ENCODE measurements around the gene SYT8. TPM values are rescaled to one million over a fixed set of nuclear protein-coding genes. Genes with fewer than 3 reads are reported as not detected.

The SYT8 gene
- total and polyA plus RNA-seq, 2 of the 8 experiments (the other 6 are each of a cell fraction or from before 2014, with no cell fraction given) = not detected

- TF ChIP-seq, protein P1, sequence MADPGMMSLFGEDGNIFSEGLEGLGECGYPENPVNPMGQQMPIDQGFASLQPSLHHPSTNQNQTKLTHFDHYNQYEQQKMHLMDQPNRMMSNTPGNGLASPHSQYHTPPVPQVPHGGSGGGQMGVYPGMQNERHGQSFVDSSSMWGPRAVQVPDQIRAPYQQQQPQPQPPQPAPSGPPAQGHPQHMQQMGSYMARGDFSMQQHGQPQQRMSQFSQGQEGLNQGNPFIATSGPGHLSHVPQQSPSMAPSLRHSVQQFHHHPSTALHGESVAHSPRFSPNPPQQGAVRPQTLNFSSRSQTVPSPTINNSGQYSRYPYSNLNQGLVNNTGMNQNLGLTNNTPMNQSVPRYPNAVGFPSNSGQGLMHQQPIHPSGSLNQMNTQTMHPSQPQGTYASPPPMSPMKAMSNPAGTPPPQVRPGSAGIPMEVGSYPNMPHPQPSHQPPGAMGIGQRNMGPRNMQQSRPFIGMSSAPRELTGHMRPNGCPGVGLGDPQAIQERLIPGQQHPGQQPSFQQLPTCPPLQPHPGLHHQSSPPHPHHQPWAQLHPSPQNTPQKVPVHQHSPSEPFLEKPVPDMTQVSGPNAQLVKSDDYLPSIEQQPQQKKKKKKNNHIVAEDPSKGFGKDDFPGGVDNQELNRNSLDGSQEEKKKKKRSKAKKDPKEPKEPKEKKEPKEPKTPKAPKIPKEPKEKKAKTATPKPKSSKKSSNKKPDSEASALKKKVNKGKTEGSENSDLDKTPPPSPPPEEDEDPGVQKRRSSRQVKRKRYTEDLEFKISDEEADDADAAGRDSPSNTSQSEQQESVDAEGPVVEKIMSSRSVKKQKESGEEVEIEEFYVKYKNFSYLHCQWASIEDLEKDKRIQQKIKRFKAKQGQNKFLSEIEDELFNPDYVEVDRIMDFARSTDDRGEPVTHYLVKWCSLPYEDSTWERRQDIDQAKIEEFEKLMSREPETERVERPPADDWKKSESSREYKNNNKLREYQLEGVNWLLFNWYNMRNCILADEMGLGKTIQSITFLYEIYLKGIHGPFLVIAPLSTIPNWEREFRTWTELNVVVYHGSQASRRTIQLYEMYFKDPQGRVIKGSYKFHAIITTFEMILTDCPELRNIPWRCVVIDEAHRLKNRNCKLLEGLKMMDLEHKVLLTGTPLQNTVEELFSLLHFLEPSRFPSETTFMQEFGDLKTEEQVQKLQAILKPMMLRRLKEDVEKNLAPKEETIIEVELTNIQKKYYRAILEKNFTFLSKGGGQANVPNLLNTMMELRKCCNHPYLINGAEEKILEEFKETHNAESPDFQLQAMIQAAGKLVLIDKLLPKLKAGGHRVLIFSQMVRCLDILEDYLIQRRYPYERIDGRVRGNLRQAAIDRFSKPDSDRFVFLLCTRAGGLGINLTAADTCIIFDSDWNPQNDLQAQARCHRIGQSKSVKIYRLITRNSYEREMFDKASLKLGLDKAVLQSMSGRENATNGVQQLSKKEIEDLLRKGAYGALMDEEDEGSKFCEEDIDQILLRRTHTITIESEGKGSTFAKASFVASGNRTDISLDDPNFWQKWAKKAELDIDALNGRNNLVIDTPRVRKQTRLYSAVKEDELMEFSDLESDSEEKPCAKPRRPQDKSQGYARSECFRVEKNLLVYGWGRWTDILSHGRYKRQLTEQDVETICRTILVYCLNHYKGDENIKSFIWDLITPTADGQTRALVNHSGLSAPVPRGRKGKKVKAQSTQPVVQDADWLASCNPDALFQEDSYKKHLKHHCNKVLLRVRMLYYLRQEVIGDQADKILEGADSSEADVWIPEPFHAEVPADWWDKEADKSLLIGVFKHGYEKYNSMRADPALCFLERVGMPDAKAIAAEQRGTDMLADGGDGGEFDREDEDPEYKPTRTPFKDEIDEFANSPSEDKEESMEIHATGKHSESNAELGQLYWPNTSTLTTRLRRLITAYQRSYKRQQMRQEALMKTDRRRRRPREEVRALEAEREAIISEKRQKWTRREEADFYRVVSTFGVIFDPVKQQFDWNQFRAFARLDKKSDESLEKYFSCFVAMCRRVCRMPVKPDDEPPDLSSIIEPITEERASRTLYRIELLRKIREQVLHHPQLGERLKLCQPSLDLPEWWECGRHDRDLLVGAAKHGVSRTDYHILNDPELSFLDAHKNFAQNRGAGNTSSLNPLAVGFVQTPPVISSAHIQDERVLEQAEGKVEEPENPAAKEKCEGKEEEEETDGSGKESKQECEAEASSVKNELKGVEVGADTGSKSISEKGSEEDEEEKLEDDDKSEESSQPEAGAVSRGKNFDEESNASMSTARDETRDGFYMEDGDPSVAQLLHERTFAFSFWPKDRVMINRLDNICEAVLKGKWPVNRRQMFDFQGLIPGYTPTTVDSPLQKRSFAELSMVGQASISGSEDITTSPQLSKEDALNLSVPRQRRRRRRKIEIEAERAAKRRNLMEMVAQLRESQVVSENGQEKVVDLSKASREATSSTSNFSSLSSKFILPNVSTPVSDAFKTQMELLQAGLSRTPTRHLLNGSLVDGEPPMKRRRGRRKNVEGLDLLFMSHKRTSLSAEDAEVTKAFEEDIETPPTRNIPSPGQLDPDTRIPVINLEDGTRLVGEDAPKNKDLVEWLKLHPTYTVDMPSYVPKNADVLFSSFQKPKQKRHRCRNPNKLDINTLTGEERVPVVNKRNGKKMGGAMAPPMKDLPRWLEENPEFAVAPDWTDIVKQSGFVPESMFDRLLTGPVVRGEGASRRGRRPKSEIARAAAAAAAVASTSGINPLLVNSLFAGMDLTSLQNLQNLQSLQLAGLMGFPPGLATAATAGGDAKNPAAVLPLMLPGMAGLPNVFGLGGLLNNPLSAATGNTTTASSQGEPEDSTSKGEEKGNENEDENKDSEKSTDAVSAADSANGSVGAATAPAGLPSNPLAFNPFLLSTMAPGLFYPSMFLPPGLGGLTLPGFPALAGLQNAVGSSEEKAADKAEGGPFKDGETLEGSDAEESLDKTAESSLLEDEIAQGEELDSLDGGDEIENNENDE (IDR thresholded peaks at IDR 0.05; ENCODE audit: insufficient replicate concordance, low read length) = no peak
- no peak for TF ChIP-seq NRF1 (IDR thresholded peaks at IDR 0.05; ENCODE audit: low read depth, low read length)
- no peak for TF ChIP-seq SRF (IDR thresholded peaks at IDR 0.05; ENCODE audit: low read depth, low read length)
- no peak for TF ChIP-seq SIRT6 (IDR thresholded peaks at IDR 0.05; ENCODE audit: low read length)
- no peak for TF ChIP-seq EP300 (IDR thresholded peaks at IDR 0.05; ENCODE audit: borderline replicate concordance in 1 of 2, low read depth in 2 of 2, low read length in 2 of 2)
- no peak for TF ChIP-seq TAF1 (IDR thresholded peaks at IDR 0.05; ENCODE audit: low read depth, low read length)
- TF ChIP-seq MAFK (IDR thresholded peaks at IDR 0.05; ENCODE audit: low read depth, low read length) = no peak
- TF ChIP-seq ZNF274 (IDR thresholded peaks at IDR 0.05; ENCODE audit: borderline replicate concordance, extremely low read depth, low read length) = no peak
- TF ChIP-seq SUZ12 (IDR thresholded peaks at IDR 0.05; ENCODE audit: low read length) = no peak
- no peak for TF ChIP-seq JUND (IDR thresholded peaks at IDR 0.05; ENCODE audit: low read length)
- TF ChIP-seq ASH2L (IDR thresholded peaks at IDR 0.05; ENCODE audit: low read length) = no peak
Observed at GRCh38 chr11:1880746-1881441, 46.1 kb downstream of the SYT8 start (continued).
